MCF 10A (cell line): ENCODE data around the gene POLR2E. TPM values are rescaled to one million over a fixed set of nuclear protein-coding genes. Genes with fewer than 3 reads are reported as not detected.
A peak's percentile ranks its signal among the peaks of the same experiment; 100 is the strongest.

Source experiments
- BruUV-seq: library from RNA; stranded (reverse); fragments of 400-500 nt; replicated peaks from 2 replicates; lab custom pipeline; 2021; lab: Mats Ljungman, UMichigan
- CTCF ChIA-PET: fragments of 300-600 bp; sonication (Branson Sonifier 250); formaldehyde crosslinking; extraction: SDS; loops from one replicate; lab custom pipeline; 2021; ENCODE audit warnings: antibody characterized with exemption, inconsistent platforms; lab: Yijun Ruan, JAX
- POLR2A ChIA-PET: fragments of 300-600, 350-650 bp; sonication (Branson Sonifier 250); formaldehyde crosslinking; extraction: SDS; loops from one replicate; lab custom pipeline; 2020; ENCODE audit warnings: antibody characterized with exemption, inconsistent platforms; lab: Yijun Ruan, JAX
- DNase-seq: peaks from one replicate; pipeline ENCODE4 v3.0.0-alpha.2; 2018; ENCODE audit not compliant: unreplicated experiment
- H3K27ac Mint-ChIP-seq: one replicate; pipeline ENCODE4 v1.8.0; 2022; ENCODE audit warnings: mild to moderate bottlenecking, low read depth, mixed read lengths; ENCODE audit not compliant: unreplicated experiment
- H3K27me3 Mint-ChIP-seq: one replicate; pipeline ENCODE4 v1.8.0; 2022; ENCODE audit warnings: mixed read lengths; ENCODE audit not compliant: insufficient read depth, unreplicated experiment
- H3K36me3 Mint-ChIP-seq: one replicate; pipeline ENCODE4 v1.8.0; 2022; ENCODE audit warnings: mild to moderate bottlenecking, moderate library complexity, mixed read lengths; ENCODE audit not compliant: insufficient read depth, unreplicated experiment
- H3K4me1 Mint-ChIP-seq: one replicate; pipeline ENCODE4 v1.8.0; 2022; ENCODE audit warnings: mixed read lengths; ENCODE audit not compliant: insufficient read depth, unreplicated experiment
- H3K4me3 Mint-ChIP-seq: one replicate; pipeline ENCODE4 v1.8.0; 2022; ENCODE audit warnings: mild to moderate bottlenecking, moderate library complexity, mixed read lengths; ENCODE audit not compliant: unreplicated experiment
- H3K9me3 Mint-ChIP-seq: one replicate; pipeline ENCODE4 v1.8.0; 2022; ENCODE audit warnings: mixed read lengths; ENCODE audit not compliant: unreplicated experiment
- CTCF ChIP-seq: fragments of 200-600 bp; IDR thresholded peaks from one replicate; pipeline ENCODE4 v1.8.0; 2022; ENCODE audit warnings: antibody characterized with exemption, mild to moderate bottlenecking; ENCODE audit not compliant: unreplicated experiment
- intact Hi-C: fragments of 100-400 bp; cut with micrococcal nuclease; formaldehyde crosslinking; loops from 2 replicates; pipeline ENCODE4 v1.14.1; 2022
- total RNA-seq: library from RNA; stranded (reverse); gene quantifications from 2 replicates; pipeline ENCODE4 v1.2.3, GENCODE V29; 2022

The POLR2E gene
- total RNA-seq, 1 experiment from 2014 or later: 184 TPM

DNA sequence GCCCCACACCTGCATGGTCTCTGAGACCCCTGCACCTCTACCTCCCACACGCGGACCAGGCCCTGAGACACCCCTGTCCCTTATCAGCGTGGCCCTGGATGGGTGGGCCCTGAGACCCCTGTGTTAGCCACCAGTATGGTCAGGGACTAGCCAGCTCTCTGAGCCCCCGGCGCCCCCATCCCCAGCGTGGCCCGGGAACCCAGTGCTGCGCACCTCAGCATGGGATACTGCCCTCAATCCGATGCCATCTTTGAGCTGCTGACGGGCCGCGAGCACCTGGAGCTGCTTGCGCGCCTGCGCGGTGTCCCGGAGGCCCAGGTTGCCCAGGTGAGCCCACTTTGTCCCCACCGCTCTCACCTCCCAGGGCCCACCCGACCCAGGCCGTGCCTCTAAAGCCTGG, 33.2 kb downstream of the POLR2E start:
- Mint-ChIP-seq H3K4me3 (no peak overlapping the region), H3K9me3 (no peaks in the 10 kb centered on the region), H3K27ac (no peak overlapping the region), H3K27me3 (no peaks in the 10 kb centered on the region), H3K4me1 (peaks cover 15% of the 10 kb centered on the region), H3K36me3 (no peaks in the 10 kb centered on the region)
- no peak for DNase-seq
- ChIA-PET POLR2A (no interaction called here), CTCF (no interaction called here)
- no peak for TF ChIP-seq CTCF
- intact Hi-C loops: no loop called here
- no TSS peak for BruUV-seq

DNA sequence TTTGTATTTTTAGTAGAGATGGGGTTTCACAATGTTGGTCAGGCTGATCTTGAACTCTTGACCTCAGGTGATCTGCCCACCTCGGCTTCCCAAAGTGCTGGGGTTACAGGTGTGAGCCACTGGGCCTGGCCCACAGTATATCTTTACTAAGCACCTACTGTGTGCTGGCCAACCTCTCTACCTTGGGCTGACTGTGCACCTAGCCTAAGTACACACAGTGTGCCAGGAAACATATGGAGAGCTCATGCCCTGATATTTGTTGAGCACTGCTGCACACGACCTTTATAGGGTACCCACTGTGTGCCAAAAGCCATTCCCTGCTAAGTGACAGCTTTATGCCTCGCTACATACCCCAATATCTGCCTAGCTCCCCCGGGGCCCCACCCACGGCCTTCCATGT, 34.5 kb downstream of the POLR2E start:
- CTCF ChIA-PET: interaction anchor here (0.6 to 0.9 kb wide), 4 partner anchors 26 to 282 kb away, joined by 3 read pairs; no protein-coding TSS in a partner anchor
- Mint-ChIP-seq H3K4me1 (peaks cover 10% of the 10 kb centered on the region), H3K4me3 (no peak overlapping the region), H3K27me3 (no peaks in the 10 kb centered on the region), H3K27ac (no peak overlapping the region), H3K36me3 (no peaks in the 10 kb centered on the region), H3K9me3 (no peaks in the 10 kb centered on the region)
- no peak for DNase-seq
- TF ChIP-seq CTCF: no peak
- intact Hi-C loops: no loop called here
- POLR2A ChIA-PET: no interaction called here
- no TSS peak for BruUV-seq

GRCh38 chr19:1058112-1058511, 37.1 kb downstream of the POLR2E start:
- no peak overlapping the region for H3K27ac Mint-ChIP-seq
- no peaks in the 10 kb centered on the region for H3K27me3 Mint-ChIP-seq
- no peaks in the 10 kb centered on the region for H3K4me1 Mint-ChIP-seq
- TF ChIP-seq CTCF: no peak
- DNase-seq: no peak
- POLR2A ChIA-PET: interaction anchor here (0.7 kb wide), 1 partner anchor 32 kb away, joined by 3 read pairs; the partner anchor contains the start of gene CNN2
- CTCF ChIA-PET: interaction anchor here (0.6 to 1.5 kb wide), 8 partner anchors 14 to 204 kb away, joined by 3 to 11 read pairs (median 4); no protein-coding TSS in a partner anchor
- no peaks in the 10 kb centered on the region for H3K9me3 Mint-ChIP-seq
- no peaks in the 10 kb centered on the region for H3K36me3 Mint-ChIP-seq
- no peak overlapping the region for H3K4me3 Mint-ChIP-seq
- BruUV-seq: no TSS peak
- intact Hi-C loops: loop anchor here (5.0 kb wide), 1 partner anchor 134 kb away; no protein-coding TSS in a partner anchor

- TF ChIP-seq CTCF: peak; percentile 53
- Mint-ChIP-seq H3K36me3 (no peaks in the 10 kb centered on the region), H3K9me3 (no peaks in the 10 kb centered on the region), H3K4me1 (no peaks in the 10 kb centered on the region), H3K27me3 (no peaks in the 10 kb centered on the region), H3K27ac (peak overlapping the region; percentile 63), H3K4me3 (no peak overlapping the region)
- ChIA-PET CTCF (interaction anchor here (0.5 to 1.5 kb wide), 14 partner anchors 10 to 229 kb away, joined by 3 to 11 read pairs (median 4); partner anchors contain the start of gene ARHGAP45), POLR2A (interaction anchor here (0.6 to 1.6 kb wide), 3 partner anchors 16 to 184 kb away, joined by 3 to 5 read pairs (median 3); partner anchors contain the start of genes ATP5F1D and CNN2)
- peak; percentile 65 for DNase-seq
- no TSS peak for BruUV-seq
- intact Hi-C loops: loop anchor here (1.0 to 5.0 kb wide), 2 partner anchors 50 to 135 kb away; no protein-coding TSS in a partner anchor
Measured at GRCh38 chr19:1057176-1057855, 37.9 kb downstream of the POLR2E start.
